ENCODE measurements around the gene LMBR1. TPM values are rescaled to one million over a fixed set of nuclear protein-coding genes. Genes with fewer than 3 reads are reported as not detected.
A peak's percentile ranks its signal among the peaks of the same experiment; 100 is the strongest.

LMBR1 gene
- total and polyA plus RNA-seq, 2 of the 13 experiments (the other 11 are each of a cell fraction or from before 2014, with no cell fraction given): 20.9 to 39.6 TPM

GRCh38 chr7:156666368-156667109, 226.4 kb downstream of the LMBR1 start (continued):
- TF ChIP-seq, protein P1, sequence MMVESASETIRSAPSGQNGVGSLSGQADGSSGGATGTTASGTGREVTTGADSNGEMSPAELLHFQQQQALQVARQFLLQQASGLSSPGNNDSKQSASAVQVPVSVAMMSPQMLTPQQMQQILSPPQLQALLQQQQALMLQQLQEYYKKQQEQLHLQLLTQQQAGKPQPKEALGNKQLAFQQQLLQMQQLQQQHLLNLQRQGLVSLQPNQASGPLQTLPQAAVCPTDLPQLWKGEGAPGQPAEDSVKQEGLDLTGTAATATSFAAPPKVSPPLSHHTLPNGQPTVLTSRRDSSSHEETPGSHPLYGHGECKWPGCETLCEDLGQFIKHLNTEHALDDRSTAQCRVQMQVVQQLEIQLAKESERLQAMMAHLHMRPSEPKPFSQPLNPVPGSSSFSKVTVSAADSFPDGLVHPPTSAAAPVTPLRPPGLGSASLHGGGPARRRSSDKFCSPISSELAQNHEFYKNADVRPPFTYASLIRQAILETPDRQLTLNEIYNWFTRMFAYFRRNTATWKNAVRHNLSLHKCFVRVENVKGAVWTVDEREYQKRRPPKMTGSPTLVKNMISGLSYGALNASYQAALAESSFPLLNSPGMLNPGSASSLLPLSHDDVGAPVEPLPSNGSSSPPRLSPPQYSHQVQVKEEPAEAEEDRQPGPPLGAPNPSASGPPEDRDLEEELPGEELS (CRISPR knock-in tag; IDR thresholded peaks at IDR 0.05): peak; percentile 81
- TF ChIP-seq, protein P2, sequence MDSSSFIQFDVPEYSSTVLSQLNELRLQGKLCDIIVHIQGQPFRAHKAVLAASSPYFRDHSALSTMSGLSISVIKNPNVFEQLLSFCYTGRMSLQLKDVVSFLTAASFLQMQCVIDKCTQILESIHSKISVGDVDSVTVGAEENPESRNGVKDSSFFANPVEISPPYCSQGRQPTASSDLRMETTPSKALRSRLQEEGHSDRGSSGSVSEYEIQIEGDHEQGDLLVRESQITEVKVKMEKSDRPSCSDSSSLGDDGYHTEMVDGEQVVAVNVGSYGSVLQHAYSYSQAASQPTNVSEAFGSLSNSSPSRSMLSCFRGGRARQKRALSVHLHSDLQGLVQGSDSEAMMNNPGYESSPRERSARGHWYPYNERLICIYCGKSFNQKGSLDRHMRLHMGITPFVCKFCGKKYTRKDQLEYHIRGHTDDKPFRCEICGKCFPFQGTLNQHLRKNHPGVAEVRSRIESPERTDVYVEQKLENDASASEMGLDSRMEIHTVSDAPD (CRISPR knock-in tag; IDR thresholded peaks at IDR 0.05): no peak
- no peak for TF ChIP-seq MIER2 (CRISPR knock-in tag; IDR thresholded peaks at IDR 0.05)
- no peak; the same call in 1 of the 2 replicates for TF ChIP-seq KAT8 (CRISPR knock-in tag; IDR thresholded peaks at IDR 0.05)
- TF ChIP-seq ATF1 (CRISPR knock-in tag; IDR thresholded peaks at IDR 0.05): peak; percentile 43; the same call in 1 of the 2 replicates
- TF ChIP-seq ZNF234 (CRISPR knock-in tag; conservative IDR thresholded peaks at IDR 0.05): no peak
- no peak for TF ChIP-seq ZNF570 (CRISPR knock-in tag; IDR thresholded peaks at IDR 0.05; ENCODE audit: borderline replicate concordance)
- TF ChIP-seq ZFP36L2 (CRISPR knock-in tag; IDR thresholded peaks at IDR 0.05): no peak
- TF ChIP-seq, protein P3, sequence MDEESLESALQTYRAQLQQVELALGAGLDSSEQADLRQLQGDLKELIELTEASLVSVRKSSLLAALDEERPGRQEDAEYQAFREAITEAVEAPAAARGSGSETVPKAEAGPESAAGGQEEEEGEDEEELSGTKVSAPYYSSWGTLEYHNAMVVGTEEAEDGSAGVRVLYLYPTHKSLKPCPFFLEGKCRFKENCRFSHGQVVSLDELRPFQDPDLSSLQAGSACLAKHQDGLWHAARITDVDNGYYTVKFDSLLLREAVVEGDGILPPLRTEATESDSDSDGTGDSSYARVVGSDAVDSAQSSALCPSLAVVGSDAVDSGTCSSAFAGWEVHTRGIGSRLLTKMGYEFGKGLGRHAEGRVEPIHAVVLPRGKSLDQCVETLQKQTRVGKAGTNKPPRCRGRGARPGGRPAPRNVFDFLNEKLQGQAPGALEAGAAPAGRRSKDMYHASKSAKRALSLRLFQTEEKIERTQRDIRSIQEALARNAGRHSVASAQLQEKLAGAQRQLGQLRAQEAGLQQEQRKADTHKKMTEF (CRISPR knock-in tag; IDR thresholded peaks at IDR 0.05): peak; percentile 62; the same call in 1 of the 2 replicates
- TF ChIP-seq AGO2 (optimal IDR thresholded peaks at IDR 0.05; ENCODE audit: low read depth, low read length): no peak
- no peak for TF ChIP-seq MTF2 (CRISPR knock-in tag; IDR thresholded peaks at IDR 0.05; ENCODE audit: borderline replicate concordance)
- no peak for TF ChIP-seq ZNF232 (CRISPR knock-in tag; IDR thresholded peaks at IDR 0.05; ENCODE audit: borderline replicate concordance)
- TF ChIP-seq, protein P4, sequence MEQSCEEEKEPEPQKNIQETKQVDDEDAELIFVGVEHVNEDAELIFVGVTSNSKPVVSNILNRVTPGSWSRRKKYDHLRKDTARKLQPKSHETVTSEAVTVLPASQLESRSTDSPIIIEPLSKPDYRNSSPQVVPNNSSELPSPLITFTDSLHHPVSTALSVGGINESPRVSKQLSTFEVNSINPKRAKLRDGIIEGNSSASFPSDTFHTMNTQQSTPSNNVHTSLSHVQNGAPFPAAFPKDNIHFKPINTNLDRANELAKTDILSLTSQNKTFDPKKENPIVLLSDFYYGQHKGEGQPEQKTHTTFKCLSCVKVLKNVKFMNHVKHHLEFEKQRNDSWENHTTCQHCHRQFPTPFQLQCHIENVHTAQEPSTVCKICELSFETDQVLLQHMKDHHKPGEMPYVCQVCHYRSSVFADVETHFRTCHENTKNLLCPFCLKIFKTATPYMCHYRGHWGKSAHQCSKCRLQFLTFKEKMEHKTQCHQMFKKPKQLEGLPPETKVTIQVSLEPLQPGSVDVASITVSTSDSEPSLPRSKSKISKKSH (CRISPR knock-in tag; IDR thresholded peaks at IDR 0.05; ENCODE audit: borderline replicate concordance): no peak
- no peak for TF ChIP-seq PAWR (CRISPR knock-in tag; IDR thresholded peaks at IDR 0.05; ENCODE audit: borderline replicate concordance)
- TF ChIP-seq GTF3A (CRISPR knock-in tag; conservative IDR thresholded peaks at IDR 0.05): no peak
- no peak for TF ChIP-seq BHLHE40 (IDR thresholded peaks at IDR 0.05; ENCODE audit: low read length)
- no peak for TF ChIP-seq ZBTB38 (CRISPR knock-in tag; IDR thresholded peaks at IDR 0.05)
- TF ChIP-seq, protein P5, sequence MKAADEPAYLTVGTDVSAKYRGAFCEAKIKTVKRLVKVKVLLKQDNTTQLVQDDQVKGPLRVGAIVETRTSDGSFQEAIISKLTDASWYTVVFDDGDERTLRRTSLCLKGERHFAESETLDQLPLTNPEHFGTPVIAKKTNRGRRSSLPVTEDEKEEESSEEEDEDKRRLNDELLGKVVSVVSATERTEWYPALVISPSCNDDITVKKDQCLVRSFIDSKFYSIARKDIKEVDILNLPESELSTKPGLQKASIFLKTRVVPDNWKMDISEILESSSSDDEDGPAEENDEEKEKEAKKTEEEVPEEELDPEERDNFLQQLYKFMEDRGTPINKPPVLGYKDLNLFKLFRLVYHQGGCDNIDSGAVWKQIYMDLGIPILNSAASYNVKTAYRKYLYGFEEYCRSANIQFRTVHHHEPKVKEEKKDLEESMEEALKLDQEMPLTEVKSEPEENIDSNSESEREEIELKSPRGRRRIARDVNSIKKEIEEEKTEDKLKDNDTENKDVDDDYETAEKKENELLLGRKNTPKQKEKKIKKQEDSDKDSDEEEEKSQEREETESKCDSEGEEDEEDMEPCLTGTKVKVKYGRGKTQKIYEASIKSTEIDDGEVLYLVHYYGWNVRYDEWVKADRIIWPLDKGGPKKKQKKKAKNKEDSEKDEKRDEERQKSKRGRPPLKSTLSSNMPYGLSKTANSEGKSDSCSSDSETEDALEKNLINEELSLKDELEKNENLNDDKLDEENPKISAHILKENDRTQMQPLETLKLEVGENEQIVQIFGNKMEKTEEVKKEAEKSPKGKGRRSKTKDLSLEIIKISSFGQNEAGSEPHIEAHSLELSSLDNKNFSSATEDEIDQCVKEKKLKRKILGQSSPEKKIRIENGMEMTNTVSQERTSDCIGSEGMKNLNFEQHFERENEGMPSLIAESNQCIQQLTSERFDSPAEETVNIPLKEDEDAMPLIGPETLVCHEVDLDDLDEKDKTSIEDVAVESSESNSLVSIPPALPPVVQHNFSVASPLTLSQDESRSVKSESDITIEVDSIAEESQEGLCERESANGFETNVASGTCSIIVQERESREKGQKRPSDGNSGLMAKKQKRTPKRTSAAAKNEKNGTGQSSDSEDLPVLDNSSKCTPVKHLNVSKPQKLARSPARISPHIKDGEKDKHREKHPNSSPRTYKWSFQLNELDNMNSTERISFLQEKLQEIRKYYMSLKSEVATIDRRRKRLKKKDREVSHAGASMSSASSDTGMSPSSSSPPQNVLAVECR (CRISPR knock-in tag; IDR thresholded peaks at IDR 0.05; ENCODE audit: borderline replicate concordance): no peak
- TF ChIP-seq PCBP1 (IDR thresholded peaks at IDR 0.05; ENCODE audit: borderline replicate concordance, low read depth, low read length): no peak

All from HepG2 (cell line).